ENCODE data around the gene MLXIPL. TPM values are rescaled to one million over a fixed set of nuclear protein-coding genes. Genes with fewer than 3 reads are reported as not detected.

Gene MLXIPL
- total and polyA plus RNA-seq, 2 donors (not counting 3 experiments of a cell fraction or from before 2014, with no cell fraction given): not detected

DNA sequence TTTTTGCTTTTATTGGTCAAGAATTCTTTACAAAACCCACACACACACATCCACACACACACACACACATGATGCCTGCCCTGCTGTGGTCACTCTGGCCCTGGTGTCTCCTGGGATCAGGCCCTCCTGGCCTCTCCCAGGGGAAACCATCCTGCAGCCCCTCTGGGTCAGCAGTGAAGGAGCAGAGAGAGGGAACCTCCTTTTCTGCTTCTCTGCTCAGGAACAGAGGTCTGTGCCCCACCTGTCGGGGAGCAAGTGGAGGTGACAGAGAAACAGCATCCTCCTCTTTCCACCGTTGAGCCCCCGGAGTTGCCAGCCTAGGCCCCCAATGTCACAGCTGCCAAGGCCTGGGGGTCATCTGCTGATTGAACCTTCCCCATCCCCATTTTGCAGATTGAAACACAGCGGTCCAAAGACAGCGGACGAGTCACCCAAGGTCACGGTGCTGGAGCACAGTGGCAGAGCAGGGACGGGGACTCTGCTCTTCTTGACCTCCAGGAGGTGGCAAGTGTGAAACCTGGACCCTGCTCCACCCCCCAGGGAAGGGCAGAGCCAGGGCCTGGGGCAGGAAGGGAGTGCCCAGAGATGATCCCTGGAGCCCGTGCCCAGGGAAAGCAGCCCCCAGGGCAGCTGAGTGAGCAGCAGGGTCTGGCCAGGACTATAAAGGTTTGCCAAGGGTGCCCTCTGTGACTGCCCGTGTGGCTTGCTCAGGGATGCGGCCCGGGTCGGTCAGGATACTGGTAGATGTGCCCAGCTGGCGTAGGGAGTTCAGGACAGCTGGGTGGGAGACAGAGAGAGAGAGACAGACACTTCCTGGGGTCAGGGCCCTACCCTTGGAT lies 30.9 kb downstream of the MLXIPL start:
- H3K4me2 ChIP-seq (ENCODE audit: insufficient read depth, low read length): no peak overlapping the region
- no peaks in the 10 kb centered on the region for H4K20me1 ChIP-seq (replicated peaks; ENCODE audit: control insufficient read depth, extremely low read depth, insufficient read depth, low read length)
- intact Hi-C loops (cut with micrococcal nuclease): no loop called here
- H2AFZ ChIP-seq (ENCODE audit: low read depth, low read length): no peak overlapping the region
- no peak overlapping the region for H3K9ac ChIP-seq (replicated peaks; ENCODE audit: extremely low read depth, insufficient read depth, low read length)
- H3K36me3 ChIP-seq (ENCODE audit: control insufficient read depth in 2 of 2, extremely low read depth in 1 of 2, insufficient read depth in 2 of 2, low read length in 2 of 2): no peaks in the 10 kb centered on the region
- no peaks in the 10 kb centered on the region for H3K4me1 ChIP-seq (ENCODE audit: control insufficient read depth, extremely low read depth, insufficient read depth, low read length)
- no peaks in the 10 kb centered on the region for H3K9me1 ChIP-seq (replicated peaks; ENCODE audit: control insufficient read depth, extremely low read depth, insufficient read depth, low read length)
- dilution Hi-C loops (cut with MboI; ENCODE audit: extremely low pct_ligation_motif_present, low sequenced_read_pairs): no loop called here
- H3K9me3 ChIP-seq (replicated peaks; ENCODE audit: control insufficient read depth, insufficient read depth, low read length): no peaks in the 10 kb centered on the region
- DNase-seq (ENCODE audit: low read depth, low spot score) (no peak), FAIRE-seq (no peak)
- no peak overlapping the region for H3K27ac ChIP-seq (ENCODE audit: insufficient read depth, low read depth, low read length)
- H3K27me3 ChIP-seq (ENCODE audit: control insufficient read depth in 2 of 2, insufficient read depth in 2 of 2, low read length in 2 of 2): peaks cover under 1 to 2% of the 10 kb centered on the region in 2 experiments
- TF ChIP-seq EZH2 (IDR thresholded peaks at IDR 0.05; ENCODE audit: borderline replicate concordance, low read depth, low read length, severe bottlenecking): no peak
- no peak for TF ChIP-seq MYC (IDR thresholded peaks at IDR 0.05; ENCODE audit: low read depth, low read length)
- TF ChIP-seq POLR2A (IDR thresholded peaks at IDR 0.05; ENCODE audit: low read depth, low read length): no peak
- no peak for TF ChIP-seq CTCF (IDR thresholded peaks at IDR 0.05; ENCODE audit: extremely low read depth in 1 of 2, insufficient read depth in 1 of 2, low read depth in 1 of 2, low read length in 2 of 2)
- TF ChIP-seq FOS (IDR thresholded peaks at IDR 0.05; ENCODE audit: borderline replicate concordance, insufficient read depth, low read length): no peak
- TF ChIP-seq GATA2 (IDR thresholded peaks at IDR 0.05; ENCODE audit: insufficient read depth, insufficient read length, low read depth, low read length): no peak
- TF ChIP-seq MAX (IDR thresholded peaks at IDR 0.05; ENCODE audit: insufficient read depth, insufficient read length): no peak
- TF ChIP-seq JUN (IDR thresholded peaks at IDR 0.05; ENCODE audit: borderline replicate concordance, insufficient read depth, insufficient read length, low read depth): no peak
- no peak for TF ChIP-seq POLR2AphosphoS5 (IDR thresholded peaks at IDR 0.05; ENCODE audit: insufficient read depth, low read depth, low read length)
- CTCF ChIA-PET: interaction anchor here (1.4 to 1.6 kb wide), 2 partner anchors 14 to 91 kb away, joined by 3 to 7 read pairs; no protein-coding TSS in a partner anchor
- H3K4me3 ChIP-seq (replicated peaks in 1 of 3; ENCODE audit: insufficient read depth in 1 of 3, low read depth in 1 of 3, low read length in 3 of 3): no peak overlapping the region
- BruUV-seq (replicated peaks): no TSS peak
- no peaks in the 10 kb centered on the region for H3K79me2 ChIP-seq (ENCODE audit: control insufficient read depth, insufficient read depth, low read length)
- POLR2A ChIA-PET: no interaction called here

All from endothelial cell of umbilical vein (primary cell).